Measurements from ENCODE around the gene GJA5. TPM values are rescaled to one million over a fixed set of nuclear protein-coding genes. Genes with fewer than 3 reads are reported as not detected.
"Not testable (repeated sequence)": the region's sequence is repeated elsewhere in the genome, so short reads cannot be mapped to it uniquely, and the experiment has no call there.

GJA5 gene
- total and polyA plus RNA-seq, 7 donors: 1.2 to 10.8 (median 3.1) TPM; not detected in 1

DNA sequence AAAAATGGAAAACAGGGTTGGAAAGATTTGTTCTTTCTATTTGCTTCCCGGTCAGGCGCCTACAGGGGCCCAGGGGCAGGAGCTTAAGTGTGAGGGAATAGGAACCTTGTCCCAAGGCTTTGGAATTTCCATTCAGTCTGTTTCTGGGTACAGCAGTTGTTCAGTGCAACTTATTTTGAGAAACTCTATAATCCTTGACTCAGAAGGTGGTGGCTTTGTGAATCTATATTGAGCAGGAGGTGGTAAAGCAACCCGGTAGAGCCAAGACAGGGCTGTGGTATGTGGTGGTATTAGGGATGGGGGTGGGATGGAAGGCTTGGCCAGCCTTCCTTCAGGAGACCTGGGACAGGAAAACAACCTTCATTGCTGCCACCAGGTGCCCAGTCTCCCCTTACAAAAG, 20.0 kb downstream of the GJA5 start:
- WGBS, 2 donors: 94 to 96% methylated on average over 3 of the region's 3 CpGs
- no peak overlapping the region for H3K4me3 ChIP-seq
- no peaks in the 10 kb centered on the region for H3K27me3 ChIP-seq
- H3K9me3 ChIP-seq: no peaks in the 10 kb centered on the region
- no peak for DNase-seq
- intact Hi-C loops (cut with DNase I): no loop called here
- H3K36me3 ChIP-seq: no peaks in the 10 kb centered on the region
- TF ChIP-seq EP300 (IDR thresholded peaks at IDR 0.05) (no peak), POLR2AphosphoS5 (IDR thresholded peaks at IDR 0.05) (no peak), CTCF (IDR thresholded peaks at IDR 0.05) (no peak), POLR2A (IDR thresholded peaks at IDR 0.05) (no peak)
- no peak overlapping the region for H3K27ac ChIP-seq
- H3K4me1 ChIP-seq: no peaks in the 10 kb centered on the region

DNA sequence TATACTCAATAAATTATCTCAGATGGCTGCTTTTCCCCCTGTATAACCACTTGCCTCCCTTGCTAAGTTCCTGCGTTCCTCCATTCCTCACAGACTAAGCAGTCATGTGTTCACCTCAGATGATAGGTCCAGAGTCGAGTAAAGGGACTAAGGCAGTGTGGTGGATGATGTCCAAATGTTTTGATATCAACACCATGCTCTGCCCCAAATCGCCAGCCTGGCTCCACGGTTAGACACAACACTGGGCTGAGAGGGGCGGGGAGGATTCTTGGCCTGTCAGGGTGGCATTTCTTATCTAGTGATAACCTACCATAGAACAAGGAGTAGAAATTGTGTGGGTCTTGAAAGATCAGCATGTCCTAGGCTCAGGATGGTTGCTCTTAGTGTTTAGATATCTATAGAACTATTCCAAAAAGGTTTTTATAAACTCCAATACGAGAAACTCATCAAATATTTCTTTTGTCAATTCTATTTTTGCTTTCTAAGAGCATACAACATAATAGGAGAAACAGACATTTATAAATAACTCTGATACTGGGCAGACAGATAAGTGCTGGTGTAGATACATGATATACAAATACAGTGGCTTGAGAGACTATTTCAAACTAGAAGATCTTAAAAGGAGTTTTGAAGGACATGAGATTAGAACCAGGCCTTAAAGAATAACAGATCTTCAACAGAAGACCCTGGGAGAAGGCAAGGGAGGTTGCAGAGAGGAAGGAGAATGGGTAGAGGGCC, 21.5 kb downstream of the GJA5 start:
- Histone ChIP-seq H3K27ac (no peak overlapping the region), H3K9me3 (no peaks in the 10 kb centered on the region), H3K4me1 (no peaks in the 10 kb centered on the region), H3K27me3 (no peaks in the 10 kb centered on the region), H3K4me3 (no peak overlapping the region), H3K36me3 (no peaks in the 10 kb centered on the region)
- DNase-seq: no peak
- 86 to 87% methylated on average over 6 of the region's 6 CpGs for WGBS, 2 donors
- intact Hi-C loops (cut with DNase I): no loop called here
- no peak for TF ChIP-seq CTCF (IDR thresholded peaks at IDR 0.05)
- TF ChIP-seq EP300 (IDR thresholded peaks at IDR 0.05): no peak
- no peak for TF ChIP-seq POLR2A (IDR thresholded peaks at IDR 0.05)
- TF ChIP-seq POLR2AphosphoS5 (IDR thresholded peaks at IDR 0.05): no peak

DNA sequence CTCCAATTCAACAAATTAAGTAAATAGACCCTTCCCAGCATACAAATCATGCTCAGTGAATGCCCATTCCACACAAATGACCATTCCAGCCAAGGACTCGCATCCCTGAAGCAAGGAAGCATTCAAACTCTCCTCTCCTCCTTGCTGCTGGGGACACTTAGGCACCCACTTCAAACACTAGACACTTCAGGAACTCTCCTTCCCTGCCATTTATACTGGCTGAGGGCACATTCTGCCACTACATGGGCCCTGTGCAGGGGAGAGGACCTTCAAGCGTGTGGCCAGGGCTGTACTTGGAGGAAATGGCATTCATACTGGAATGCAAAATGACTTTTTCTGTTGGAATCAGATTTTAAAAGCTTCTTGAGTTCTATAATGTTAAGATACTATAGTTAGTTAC, 22.3 kb downstream of the GJA5 start:
- TF ChIP-seq POLR2A (IDR thresholded peaks at IDR 0.05): no peak
- no peak for TF ChIP-seq POLR2AphosphoS5 (IDR thresholded peaks at IDR 0.05)
- TF ChIP-seq EP300 (IDR thresholded peaks at IDR 0.05): no peak
- no peak for TF ChIP-seq CTCF (IDR thresholded peaks at IDR 0.05)
- Histone ChIP-seq H3K36me3 (no peaks in the 10 kb centered on the region), H3K9me3 (no peaks in the 10 kb centered on the region), H3K27ac (no peak overlapping the region), H3K4me1 (no peaks in the 10 kb centered on the region), H3K4me3 (no peak overlapping the region), H3K27me3 (no peaks in the 10 kb centered on the region)
- 94 to 95% methylated on average over 2 of the region's 2 CpGs for whole genome bisulfite sequencing, 2 donors
- intact Hi-C loops (cut with DNase I): no loop called here
- no peak for DNase-seq

DNA sequence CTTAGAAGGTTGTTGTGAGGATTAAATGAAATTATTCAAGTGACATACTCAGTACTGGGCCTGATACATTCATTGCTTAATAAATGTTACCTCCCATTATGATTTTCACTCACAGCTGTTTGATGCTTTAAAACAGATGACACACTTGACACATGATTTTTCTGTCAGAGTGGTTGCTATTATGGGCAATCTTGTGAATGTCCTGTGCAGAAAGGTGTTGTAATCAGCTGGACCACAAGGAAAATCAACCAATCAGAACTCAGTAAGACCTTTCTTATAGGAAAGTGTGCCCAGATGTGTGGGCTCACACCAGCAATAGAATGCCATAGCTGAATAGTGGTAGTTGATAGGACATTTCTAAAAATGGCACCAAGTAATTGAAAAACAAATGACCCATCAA, 23.5 kb downstream of the GJA5 start:
- H3K4me1 ChIP-seq: no peaks in the 10 kb centered on the region
- no peak for DNase-seq
- no peak overlapping the region for H3K4me3 ChIP-seq
- no peaks in the 10 kb centered on the region for H3K9me3 ChIP-seq
- no peaks in the 10 kb centered on the region for H3K27me3 ChIP-seq
- H3K27ac ChIP-seq: no peak overlapping the region
- H3K36me3 ChIP-seq: no peaks in the 10 kb centered on the region
- no peak for TF ChIP-seq EP300 (IDR thresholded peaks at IDR 0.05)
- no peak for TF ChIP-seq CTCF (IDR thresholded peaks at IDR 0.05)
- no peak for TF ChIP-seq POLR2A (IDR thresholded peaks at IDR 0.05)
- no peak for TF ChIP-seq POLR2AphosphoS5 (IDR thresholded peaks at IDR 0.05)
- intact Hi-C loops (cut with DNase I): no loop called here

GRCh38 chr1:147735423-147735822, 25.0 kb downstream of the GJA5 start:
- no peaks in the 10 kb centered on the region for H3K4me1 ChIP-seq
- 94 to 98% methylated on average over 1 of the region's 1 CpG for WGBS, 2 donors
- no peak overlapping the region for H3K4me3 ChIP-seq
- intact Hi-C loops (cut with DNase I): no loop called here
- TF ChIP-seq EP300 (IDR thresholded peaks at IDR 0.05) (no peak), CTCF (IDR thresholded peaks at IDR 0.05) (no peak), POLR2A (IDR thresholded peaks at IDR 0.05) (no peak), POLR2AphosphoS5 (IDR thresholded peaks at IDR 0.05) (no peak)
- no peaks in the 10 kb centered on the region for H3K9me3 ChIP-seq
- H3K36me3 ChIP-seq: no peaks in the 10 kb centered on the region
- no peak for DNase-seq
- no peak overlapping the region for H3K27ac ChIP-seq
- no peaks in the 10 kb centered on the region for H3K27me3 ChIP-seq

DNA sequence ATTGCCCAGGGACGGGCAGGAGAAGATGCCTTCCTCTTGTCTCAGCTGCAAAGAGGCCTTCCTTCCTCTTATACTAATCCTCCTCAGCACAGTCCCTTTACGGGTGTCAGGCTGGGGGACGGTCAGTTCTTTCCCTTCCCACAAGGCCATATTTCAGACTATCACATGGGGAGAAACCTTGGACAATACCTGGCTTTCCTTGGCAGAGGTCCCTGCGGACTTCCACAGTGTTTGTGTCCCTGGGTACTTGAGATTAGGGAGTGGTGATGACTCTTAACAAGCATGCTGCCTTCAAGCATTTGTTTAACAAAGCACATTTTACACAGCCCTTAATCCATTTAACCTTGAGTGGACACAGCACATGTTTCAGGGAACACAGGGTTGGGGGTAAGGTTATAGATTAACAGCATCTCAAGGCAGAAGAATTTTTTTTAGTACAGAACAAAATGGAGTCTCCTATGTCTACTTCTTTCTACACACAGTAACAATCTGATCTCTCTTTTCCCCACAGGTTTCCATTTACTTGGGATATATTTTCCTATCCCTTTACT, 26.0 kb downstream of the GJA5 start:
- H3K27ac ChIP-seq; intact Hi-C loops (cut with DNase I); H3K9me3 ChIP-seq; H3K36me3 ChIP-seq; DNase-seq; H3K4me3 ChIP-seq; H3K27me3 ChIP-seq; H3K4me1 ChIP-seq: not testable (repeated sequence)
- WGBS, 2 donors: 69 to 77% methylated on average over 4 of the region's 4 CpGs
